NCI-H1436 (cell line): ENCODE measurements around the gene ACSM2B.
"Not testable (repeated sequence)": the region's sequence is repeated elsewhere in the genome, so short reads cannot be mapped to it uniquely, and the experiment has no call there.

Experiments used
- DNase-seq: peaks from one replicate; lab custom pipeline; 2025; lab: John Stamatoyannopoulos, UW

Gene ACSM2B

GRCh38 chr16:20532284-20532792 is 43.8 kb downstream of the ACSM2B start:
- not testable (repeated sequence) for DNase-seq

DNA sequence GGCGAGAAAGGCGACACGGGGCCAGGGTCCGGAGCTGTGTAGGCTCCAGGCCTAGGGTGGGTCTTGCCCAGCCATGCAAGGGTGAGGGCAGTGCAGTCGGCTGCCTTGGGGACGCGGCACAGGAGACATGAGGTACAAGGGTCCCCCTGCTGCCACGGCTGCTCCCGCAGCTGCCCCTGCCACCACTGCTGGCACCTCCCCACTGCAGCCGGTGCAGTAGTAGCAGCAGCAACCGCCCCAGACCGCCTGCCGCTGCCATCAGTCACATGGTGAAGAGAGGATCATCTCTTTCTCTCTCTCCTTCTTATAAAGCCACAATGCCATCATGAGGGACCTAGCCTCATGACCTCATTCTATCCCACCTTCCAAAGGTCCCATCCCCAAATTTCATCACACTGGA is 44.4 kb downstream of the ACSM2B start:
- DNase-seq: not testable (repeated sequence)

GRCh38 chr16:20520103-20520502 is 56.1 kb downstream of the ACSM2B start:
- no peak for DNase-seq

GRCh38 chr16:20519231-20519630 is 56.9 kb downstream of the ACSM2B start:
- no peak for DNase-seq

DNA sequence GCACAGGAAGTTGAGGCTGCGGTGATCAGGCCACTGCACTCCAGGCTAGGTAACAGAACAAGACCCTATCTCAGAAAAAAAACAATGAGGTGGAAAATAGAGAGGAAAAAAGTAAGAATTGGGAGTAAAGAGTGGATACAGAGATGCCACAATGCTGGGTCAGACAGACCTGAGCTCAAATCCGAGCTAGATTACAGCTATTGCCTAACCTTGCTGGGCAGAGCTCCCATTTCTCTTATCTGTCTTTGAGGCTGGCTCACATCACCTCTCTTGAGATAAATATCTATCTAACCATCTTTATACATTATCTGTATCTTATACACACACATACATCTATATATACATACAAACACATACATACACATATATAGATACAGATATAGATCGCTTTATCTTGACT is 59.0 kb downstream of the ACSM2B start:
- DNase-seq: no peak

GRCh38 chr16:20515688-20516090 is 60.5 kb downstream of the ACSM2B start:
- DNase-seq: no peak

GRCh38 chr16:20510323-20510722 is 65.8 kb downstream of the ACSM2B start:
- no peak for DNase-seq

- no peak for DNase-seq
These were observed 68.9 kb downstream of the ACSM2B start for GRCh38 chr16:20507280-20507679.

DNA sequence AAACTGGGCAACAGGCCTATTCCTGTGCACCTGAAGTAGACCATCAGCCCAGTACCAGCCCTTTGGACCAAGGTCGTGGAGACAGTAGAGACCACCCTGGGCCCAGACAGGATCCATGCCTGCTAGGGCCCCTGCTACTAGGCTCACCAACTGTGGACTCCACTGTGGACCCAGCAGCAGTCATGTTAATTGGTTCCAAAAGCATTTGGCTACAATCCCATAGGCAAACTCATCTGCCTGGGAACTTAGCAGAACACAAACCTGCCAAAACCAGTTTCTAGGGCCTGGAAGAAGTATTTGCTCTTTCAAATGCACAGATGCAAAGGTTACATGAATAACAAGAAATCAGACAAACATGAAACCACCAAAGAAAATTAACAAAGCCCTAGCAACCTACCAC is 71.7 kb downstream of the ACSM2B start:
- DNase-seq: no peak

GRCh38 chr16:20491448-20491847 is 84.7 kb downstream of the ACSM2B start:
- not testable (repeated sequence) for DNase-seq

DNA sequence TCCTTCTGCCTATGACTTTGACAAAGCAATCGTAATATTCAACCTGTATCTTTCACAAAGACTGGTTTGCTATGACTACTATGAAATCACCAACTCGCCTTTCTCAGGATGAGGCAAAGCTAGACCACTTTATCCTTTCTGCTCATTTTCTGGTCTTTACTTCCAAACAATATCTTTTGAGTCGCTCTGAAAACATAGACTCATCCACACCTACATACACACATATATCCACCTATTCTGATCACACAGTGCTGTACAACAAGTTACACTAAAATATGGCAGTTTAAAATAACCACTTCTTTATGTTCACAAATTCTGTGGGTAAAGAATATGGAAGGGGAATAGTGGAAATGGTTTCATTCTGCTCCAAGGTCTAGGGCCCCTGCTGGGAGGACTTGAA is 85.2 kb downstream of the ACSM2B start:
- DNase-seq: not testable (repeated sequence)
